B cell (primary cell): ENCODE data around the gene ZFP64. TPM values are rescaled to one million over a fixed set of nuclear protein-coding genes. Genes with fewer than 3 reads are reported as not detected.
"Not testable (repeated sequence)": the region's sequence is repeated elsewhere in the genome, so short reads cannot be mapped to it uniquely, and the experiment has no call there.

Experiments
- ATAC-seq: fragments of 200-7000 bp; cut with Tn5 transposase; one replicate; pipeline ENCODE4 v1.10.0; 2021; ENCODE audit warnings: low read depth, mild to moderate bottlenecking, moderate number of reproducible peaks, moderate library complexity
- CTCF ChIA-PET: fragments of 350-600 bp; sonication (Branson Sonifier 250); formaldehyde crosslinking; loops from one replicate; lab custom pipeline; 2021; ENCODE audit warnings: antibody characterized with exemption, inconsistent platforms; lab: Charles Lee
- POLR2A ChIA-PET: fragments of 350-600 bp; sonication (Branson Sonifier 250); formaldehyde crosslinking; loops from one replicate; lab custom pipeline; 2021; ENCODE audit warnings: antibody characterized with exemption; lab: Charles Lee
- DNase-seq: peaks from one replicate; pipeline ENCODE4 v3.0.0; 2013
- H2AFZ ChIP-seq: 2 replicates; pipeline ENCODE4 v1.6.1; 2012; ENCODE audit warnings: mild to moderate bottlenecking, low read depth, low read length; ENCODE audit not compliant: insufficient read depth, poor library complexity, severe bottlenecking
- H3K27ac ChIP-seq, 2 donors: 1 replicate in 1 of 2; 2 replicates in 1 of 2; pipeline ENCODE4 v1.5.1; 2012 to 2013; ENCODE audit warnings: low read length in 2 of 2, mild to moderate bottlenecking in 2 of 2, moderate library complexity in 1 of 2
- H3K27me3 ChIP-seq, 4 experiments: fragments of 200-600 bp in 1 of 4; sonication (generic) in 1 of 4; replicated peaks in 1 of 4; 1 replicate in 2 of 4; 2 replicates in 2 of 4; pipeline versions ENCODE4 v1.6.1 to v1.7.0; 2013 to 2016; ENCODE audit warnings: low read length in 3 of 4, mild to moderate bottlenecking in 2 of 4, mixed read lengths in 1 of 4, moderate library complexity in 1 of 4; ENCODE audit not compliant: insufficient read depth in 4 of 4, control insufficient read depth in 3 of 4; ENCODE audit errors: control extremely low read depth in 1 of 4
- H3K36me3 ChIP-seq, 2 experiments: replicated peaks in 1 of 2; 1 replicate in 1 of 2; 2 replicates in 1 of 2; pipeline versions ENCODE4 v1.6.1 to v1.7.1; 2013; ENCODE audit warnings: low read length in 1 of 2; ENCODE audit not compliant: insufficient read depth in 2 of 2, control insufficient read depth in 1 of 2; ENCODE audit errors: control extremely low read depth in 1 of 2, extremely low read depth in 1 of 2
- H3K4me1 ChIP-seq, 2 donors: fragments of 200-600 bp in 1 of 2; sonication (generic) in 1 of 2; 1 replicate in 1 of 2; 2 replicates in 1 of 2; pipeline versions ENCODE4 v1.5.1 to v1.6.1; 2013 to 2017; ENCODE audit warnings: low read length in 2 of 2; ENCODE audit not compliant: control insufficient read depth in 2 of 2, insufficient read depth in 2 of 2
- H3K4me2 ChIP-seq: replicated peaks from 2 replicates; pipeline ENCODE3; 2012; ENCODE audit warnings: mild to moderate bottlenecking, low read depth, low read length; ENCODE audit not compliant: poor library complexity, severe bottlenecking
- H3K4me3 ChIP-seq, 5 experiments: fragments of 200-600 bp in 1 of 5; sonication (generic) in 1 of 5; 1 replicate in 3 of 5; 2 replicates in 2 of 5; pipeline versions ENCODE4 v1.5.1 to v1.7.0; 2011 to 2016; ENCODE audit warnings: low read length in 4 of 5, mild to moderate bottlenecking in 4 of 5, low read depth in 2 of 5, control low read depth in 1 of 5, moderate library complexity in 1 of 5; ENCODE audit not compliant: insufficient read depth in 1 of 5; ENCODE audit errors: control extremely low read depth in 1 of 5, extremely low read depth in 1 of 5
- H3K79me2 ChIP-seq: fragments of 200-600 bp; sonication (generic); one replicate; pipeline ENCODE4 v1.6.0; 2016; ENCODE audit warnings: low read length; ENCODE audit not compliant: control insufficient read depth, insufficient read depth
- H3K9ac ChIP-seq: fragments of 200-600 bp; sonication (generic); 2 replicates; pipeline ENCODE4 v1.6.1; 2017; ENCODE audit warnings: mild to moderate bottlenecking, low read length, moderate library complexity
- H3K9me3 ChIP-seq, 3 donors: one replicate each; pipeline versions ENCODE4 v1.6.1 to v1.7.1; 2013; ENCODE audit warnings: low read length in 2 of 3; ENCODE audit not compliant: control insufficient read depth in 2 of 3, insufficient read depth in 1 of 3; ENCODE audit errors: control extremely low read depth in 1 of 3
- H4K20me1 ChIP-seq: 2 replicates; pipeline ENCODE4 v1.6.0; 2012; ENCODE audit warnings: mild to moderate bottlenecking, low read length; ENCODE audit not compliant: insufficient read depth, control insufficient read depth, poor library complexity, severe bottlenecking
- H3K27ac Mint-ChIP-seq: one replicate; pipeline ENCODE4 v1.8.0; 2021; ENCODE audit warnings: mixed read lengths
- H3K27me3 Mint-ChIP-seq: one replicate; pipeline ENCODE4 v1.8.0; 2021; ENCODE audit warnings: mixed read lengths
- H3K4me1 Mint-ChIP-seq: one replicate; pipeline ENCODE4 v1.8.0; 2021; ENCODE audit warnings: mixed read lengths
- H3K4me3 Mint-ChIP-seq: one replicate; pipeline ENCODE4 v1.8.0; 2021; ENCODE audit warnings: mixed read lengths
- H3K9me3 Mint-ChIP-seq: one replicate; pipeline ENCODE4 v1.8.0; 2022; ENCODE audit warnings: mixed read lengths; ENCODE audit not compliant: insufficient read depth
- CTCF ChIP-seq: fragments of 200-600 bp; IDR thresholded peaks from one replicate; pipeline ENCODE4 v1.8.0; 2022; ENCODE audit warnings: antibody characterized with exemption, mild to moderate bottlenecking
- EZH2 ChIP-seq: IDR thresholded peaks from 2 replicates; pipeline ENCODE4 v1.6.1; 2012; ENCODE audit warnings: borderline replicate concordance, low read depth, mild to moderate bottlenecking, moderate library complexity, low read length; ENCODE audit not compliant: insufficient read depth, poor library complexity, severe bottlenecking
- WGBS: methylation state at CpG from one replicate; pipeline ENCODE4 v1.1.5; 2013; ENCODE audit warnings: missing lambda C conversion rate; ENCODE audit not compliant: insufficient coverage; 5-methylcytosine and 5-hydroxymethylcytosine counted together
- intact Hi-C: fragments of 100-400 bp; cut with micrococcal nuclease; formaldehyde crosslinking; loops from one replicate; pipeline ENCODE4 v1.10.0; 2022
- polyA plus RNA-seq: library from polyadenylated mRNA; depleted of rRNA; stranded (reverse); fragments of >200 nt; gene quantifications from 2 replicates; pipeline ENCODE4 v1.2.3, GENCODE V29; 2012
- total RNA-seq, 2 donors: library from RNA; stranded (reverse); fragments of 120-200 nt in 1 of 2; gene quantifications; 1 replicate in 1 of 2; 2 replicates in 1 of 2; pipeline versions ENCODE4 v1.2.3 to v1.2.4, GENCODE V29; 2013 to 2022

Gene ZFP64
- total and polyA plus RNA-seq, 2 donors (not counting 1 experiment from before 2014, with no cell fraction given) = 14.2 to 15.1 TPM

- Histone ChIP-seq H3K27me3 (no peaks in the 10 kb centered on the region), H3K4me1 (no peaks in the 10 kb centered on the region), H3K4me3 (no peak overlapping the region), H3K9ac (no peak overlapping the region), H4K20me1 (no peaks in the 10 kb centered on the region), H3K9me3 (no peaks in the 10 kb centered on the region), H3K4me2 (no peak overlapping the region), H2AFZ (no peak overlapping the region), H3K79me2 (no peaks in the 10 kb centered on the region), H3K27ac (no peak overlapping the region), H3K36me3 (peaks cover 0 to 2% of the 10 kb centered on the region in 2 experiments)
- ATAC-seq = no peak
- no peaks in the 10 kb centered on the region for H3K27me3 Mint-ChIP-seq
- POLR2A ChIA-PET = no interaction called here
- H3K4me3 Mint-ChIP-seq = no peak overlapping the region
- WGBS = 94% methylated on average over 2 of the region's 5 CpGs
- no peaks in the 10 kb centered on the region for H3K9me3 Mint-ChIP-seq
- DNase-seq = no peak
- no peaks in the 10 kb centered on the region for H3K4me1 Mint-ChIP-seq
- CTCF ChIA-PET = interaction anchor here (0.6 to 1.3 kb wide), 4 partner anchors 9 to 1883 kb away, joined by 3 to 5 read pairs (median 4); no protein-coding TSS in a partner anchor
- TF ChIP-seq EZH2 (no peak), CTCF (no peak)
- intact Hi-C loops = no loop called here
- no peak overlapping the region for H3K27ac Mint-ChIP-seq
These were observed 51.6 kb downstream of the ZFP64 start for GRCh38 chr20:52139986-52140385.

- ATAC-seq = no peak
- no peak for TF ChIP-seq EZH2
- TF ChIP-seq CTCF = no peak
- H3K36me3 ChIP-seq = peaks cover 0 to 2% of the 10 kb centered on the region in 2 experiments
- no peaks in the 10 kb centered on the region for H3K79me2 ChIP-seq
- H3K4me1 ChIP-seq = no peaks in the 10 kb centered on the region
- H2AFZ ChIP-seq = no peak overlapping the region
- no peak overlapping the region for H3K27ac ChIP-seq
- no peak overlapping the region for H3K27ac Mint-ChIP-seq
- no peak overlapping the region for H3K4me3 ChIP-seq
- ChIA-PET POLR2A (no interaction called here), CTCF (interaction anchor here (1.9 kb wide), 1 partner anchor 9 kb away, joined by 5 read pairs; no protein-coding TSS in a partner anchor)
- no peak overlapping the region for H3K9ac ChIP-seq
- intact Hi-C loops = no loop called here
- no peaks in the 10 kb centered on the region for H3K27me3 ChIP-seq
- no peaks in the 10 kb centered on the region for H3K4me1 Mint-ChIP-seq
- no peaks in the 10 kb centered on the region for H3K9me3 Mint-ChIP-seq
- H3K4me3 Mint-ChIP-seq = no peak overlapping the region
- no peak overlapping the region for H3K4me2 ChIP-seq
- H3K27me3 Mint-ChIP-seq = no peaks in the 10 kb centered on the region
- no peak for DNase-seq
- H3K9me3 ChIP-seq = no peaks in the 10 kb centered on the region
- H4K20me1 ChIP-seq = no peaks in the 10 kb centered on the region
- WGBS = no CpG with 5 or more reads among the region's 4 CpGs
These were observed 53.7 kb downstream of the ZFP64 start for GRCh38 chr20:52137850-52138249.

- DNase-seq, H3K79me2 ChIP-seq, H3K4me1 ChIP-seq, H3K36me3 ChIP-seq, H3K27ac ChIP-seq, H3K4me2 ChIP-seq, H3K4me3 ChIP-seq, ATAC-seq, H3K4me1 Mint-ChIP-seq, H3K9me3 ChIP-seq, CTCF ChIA-PET, H3K9me3 Mint-ChIP-seq, H4K20me1 ChIP-seq, H3K27me3 ChIP-seq, H3K9ac ChIP-seq, H2AFZ ChIP-seq, H3K27ac Mint-ChIP-seq, H3K27me3 Mint-ChIP-seq, POLR2A ChIA-PET, H3K4me3 Mint-ChIP-seq, intact Hi-C loops: not testable (repeated sequence)
- no CpG with 5 or more reads among the region's 2 CpGs for WGBS
These were observed 57.9 kb downstream of the ZFP64 start for GRCh38 chr20:52133714-52134113.
